GM10847 (cell line): ENCODE measurements around the gene SIRT4.

Source experiments
- POLR2A ChIP-seq: IDR thresholded peaks from 2 replicates; pipeline ENCODE4 v1.6.1; 2011; ENCODE audit not compliant: insufficient read length; ENCODE audit errors: extremely low read depth

SIRT4 gene, protein sequence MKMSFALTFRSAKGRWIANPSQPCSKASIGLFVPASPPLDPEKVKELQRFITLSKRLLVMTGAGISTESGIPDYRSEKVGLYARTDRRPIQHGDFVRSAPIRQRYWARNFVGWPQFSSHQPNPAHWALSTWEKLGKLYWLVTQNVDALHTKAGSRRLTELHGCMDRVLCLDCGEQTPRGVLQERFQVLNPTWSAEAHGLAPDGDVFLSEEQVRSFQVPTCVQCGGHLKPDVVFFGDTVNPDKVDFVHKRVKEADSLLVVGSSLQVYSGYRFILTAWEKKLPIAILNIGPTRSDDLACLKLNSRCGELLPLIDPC

DNA sequence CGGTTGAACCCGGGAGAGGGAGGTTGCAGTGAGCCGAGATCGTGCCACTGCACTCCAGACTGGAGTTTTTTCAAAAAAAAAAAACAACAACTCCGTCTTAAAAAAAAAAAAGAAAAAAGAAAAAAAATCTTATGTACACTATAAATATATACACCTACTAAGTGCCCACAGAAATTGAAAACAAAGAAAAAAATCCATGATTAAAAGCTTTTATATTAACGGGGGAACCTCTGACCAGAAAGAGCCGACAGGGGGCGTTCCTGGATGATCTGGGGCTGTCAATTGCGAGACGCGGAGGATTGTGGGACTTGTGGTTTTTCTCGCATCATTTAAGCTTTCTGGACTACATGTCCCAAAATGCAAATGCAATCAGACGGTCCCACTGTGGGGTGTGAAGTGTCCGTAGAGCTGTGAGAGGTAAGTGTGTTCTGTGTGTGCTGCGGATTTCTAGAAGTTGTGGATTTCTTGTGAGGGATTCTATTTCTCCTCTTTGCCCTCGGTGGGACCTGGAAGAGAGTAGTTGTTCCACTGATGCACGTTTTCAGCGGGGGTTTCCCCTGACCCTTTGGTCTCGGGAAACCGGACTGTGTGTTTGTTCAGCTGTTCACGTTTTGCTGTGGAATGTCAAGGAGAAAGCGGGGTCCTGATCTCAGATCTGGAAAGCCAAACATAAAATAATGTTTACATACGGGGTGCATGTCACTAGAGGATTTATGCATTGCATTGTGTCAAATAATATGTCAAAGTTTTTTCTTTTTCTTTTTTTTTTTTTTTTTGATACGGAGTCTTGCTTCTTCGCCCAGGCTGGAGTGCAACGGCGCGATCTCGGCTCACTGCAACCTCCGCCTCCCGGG, at the start of gene SIRT4:
SIRT4 (plus strand) TSS at position 360 of the 854 bp plus-strand sequence. CDS start 1,241 bp downstream, outside the sequence.
- no peak for TF ChIP-seq POLR2A

DNA sequence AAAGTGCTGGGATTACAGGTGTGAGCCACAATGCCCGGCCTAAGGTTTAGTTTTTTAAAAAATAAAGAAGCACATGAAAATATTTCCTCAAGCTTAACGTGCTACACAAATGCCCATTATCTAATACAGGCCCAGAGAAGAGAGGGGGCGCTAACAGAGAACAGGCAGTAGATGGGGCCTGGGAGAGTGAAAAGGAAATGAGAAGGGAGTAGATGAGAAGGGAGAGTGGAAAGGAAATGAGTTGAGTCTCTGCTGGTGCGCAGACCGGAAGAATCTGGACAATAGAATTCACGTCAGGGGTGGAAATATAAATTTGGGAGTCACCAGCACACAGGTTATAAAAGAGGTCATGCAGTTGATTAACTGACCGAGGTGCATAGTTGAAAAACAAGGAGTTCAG, 47.3 kb upstream of the SIRT4 start:
- TF ChIP-seq POLR2A = no peak

DNA sequence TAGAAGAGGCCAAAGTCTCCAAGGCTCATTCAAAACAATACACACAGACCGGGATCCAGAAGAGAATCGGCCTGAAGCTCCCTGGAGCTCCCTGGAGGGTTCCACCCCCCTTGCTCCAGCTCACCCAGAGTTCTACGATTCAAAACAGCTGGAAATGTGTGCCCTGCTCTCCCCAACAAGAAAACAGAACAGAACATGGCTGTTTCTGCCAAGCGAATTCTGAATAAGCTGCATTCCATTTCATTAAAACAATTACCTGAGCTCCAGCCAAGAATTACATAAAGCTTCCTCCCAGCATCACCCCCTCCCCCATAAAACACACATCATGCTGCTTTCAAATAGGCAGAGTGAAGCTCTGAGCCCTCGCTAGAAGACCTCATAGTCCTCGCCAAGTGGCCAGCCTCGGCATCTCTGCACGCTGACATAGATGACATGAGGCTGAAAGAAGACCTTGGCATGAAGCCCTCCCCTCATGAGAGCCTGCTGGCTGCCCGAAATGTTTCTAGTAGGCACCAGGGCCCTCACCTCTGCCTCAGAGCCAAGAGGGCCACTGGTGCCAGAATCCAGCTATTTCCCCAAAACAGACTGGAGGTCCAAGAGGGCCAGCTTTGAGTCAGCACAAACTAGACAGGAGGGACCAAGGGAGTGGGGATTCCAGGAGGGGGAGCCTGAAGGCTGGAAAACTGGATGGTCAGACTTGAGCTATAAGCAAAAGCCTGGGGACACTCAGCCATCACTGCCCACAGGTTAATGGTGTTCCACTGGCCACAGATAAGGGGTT, 44.9 kb upstream of the SIRT4 start:
- no peak for TF ChIP-seq POLR2A

DNA sequence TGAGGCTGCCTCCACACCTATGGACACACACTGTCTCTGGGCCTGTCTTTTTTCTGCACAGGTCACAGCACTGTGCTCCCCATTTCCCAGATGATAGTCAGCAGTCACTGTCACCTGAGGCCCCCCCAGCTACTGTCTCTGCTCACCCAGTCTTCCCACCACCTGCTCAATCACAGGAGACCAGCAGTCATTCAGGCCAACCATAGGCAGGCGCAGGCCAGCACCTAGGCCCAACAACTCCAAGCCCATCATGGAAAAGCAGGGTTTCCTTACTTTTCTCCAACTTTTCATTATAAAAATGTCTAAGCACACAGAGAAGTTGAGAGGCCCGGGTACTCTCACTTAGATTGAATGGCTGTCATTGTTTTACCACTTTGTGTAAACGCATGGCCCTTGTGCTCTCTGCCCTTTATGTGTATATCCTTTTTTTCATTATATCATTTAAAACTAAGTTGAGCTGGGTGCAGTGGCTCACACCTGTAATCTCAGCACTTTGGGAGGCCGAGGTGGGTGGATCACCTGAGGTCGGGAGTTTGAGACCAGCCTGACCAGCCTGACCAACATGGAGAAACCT, 43.7 kb upstream of the SIRT4 start:
- TF ChIP-seq POLR2A = no peak

DNA sequence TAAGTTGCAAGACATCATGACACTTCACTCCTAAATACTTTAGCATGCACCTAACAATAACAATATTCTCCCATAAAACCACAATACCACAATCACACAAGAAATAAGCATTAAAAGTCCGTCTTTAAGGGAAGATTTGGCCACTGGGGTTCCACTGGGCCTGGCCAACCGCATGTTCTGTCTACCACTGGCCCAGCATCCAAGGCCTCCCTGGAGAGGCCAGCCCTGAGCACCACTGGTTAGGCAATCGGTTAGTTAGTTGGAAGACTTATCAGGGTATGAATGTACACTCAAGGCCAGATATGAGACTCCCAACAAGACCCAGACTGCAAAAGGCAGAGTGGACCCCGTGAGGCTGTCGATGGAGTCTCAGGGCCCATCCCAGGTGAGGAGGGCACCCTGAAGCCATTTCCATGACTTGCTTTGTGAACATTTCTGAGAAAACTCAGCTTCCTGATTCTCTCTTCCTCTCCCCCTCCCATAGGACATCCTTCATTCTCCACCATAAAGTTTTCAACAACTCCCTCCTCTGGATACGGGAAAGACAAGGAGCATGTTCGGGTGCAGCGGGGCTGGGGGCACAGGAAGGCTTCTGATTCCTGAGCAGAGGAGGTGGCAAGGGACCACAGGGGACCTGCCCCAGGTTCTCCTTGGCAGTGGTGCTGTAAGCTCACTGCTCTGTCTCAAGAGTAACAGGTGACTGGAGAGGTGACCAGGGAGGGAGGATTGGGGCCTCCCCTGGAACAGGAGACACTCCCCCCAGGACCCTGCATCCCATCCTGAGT, 42.5 kb upstream of the SIRT4 start:
- no peak for TF ChIP-seq POLR2A

DNA sequence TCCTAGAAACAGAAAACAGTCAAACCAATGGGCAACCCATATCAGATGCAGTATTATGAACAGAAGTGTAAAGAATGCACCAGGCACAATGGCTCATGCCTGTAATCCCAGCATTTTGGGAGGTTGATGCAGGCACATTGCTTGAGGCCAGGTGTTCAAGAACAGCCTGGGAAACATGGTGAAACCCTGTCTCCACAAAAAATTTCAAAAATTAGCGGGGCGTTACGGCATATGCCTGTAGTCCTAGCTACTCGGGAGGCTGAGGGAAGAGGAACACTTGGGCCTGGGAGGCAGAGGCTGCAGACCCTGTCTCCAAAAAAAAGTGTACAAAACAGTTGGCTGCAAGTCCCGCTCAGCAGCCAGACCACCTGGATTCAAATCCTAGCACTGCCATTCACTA, 41.5 kb upstream of the SIRT4 start:
- TF ChIP-seq POLR2A = no peak

DNA sequence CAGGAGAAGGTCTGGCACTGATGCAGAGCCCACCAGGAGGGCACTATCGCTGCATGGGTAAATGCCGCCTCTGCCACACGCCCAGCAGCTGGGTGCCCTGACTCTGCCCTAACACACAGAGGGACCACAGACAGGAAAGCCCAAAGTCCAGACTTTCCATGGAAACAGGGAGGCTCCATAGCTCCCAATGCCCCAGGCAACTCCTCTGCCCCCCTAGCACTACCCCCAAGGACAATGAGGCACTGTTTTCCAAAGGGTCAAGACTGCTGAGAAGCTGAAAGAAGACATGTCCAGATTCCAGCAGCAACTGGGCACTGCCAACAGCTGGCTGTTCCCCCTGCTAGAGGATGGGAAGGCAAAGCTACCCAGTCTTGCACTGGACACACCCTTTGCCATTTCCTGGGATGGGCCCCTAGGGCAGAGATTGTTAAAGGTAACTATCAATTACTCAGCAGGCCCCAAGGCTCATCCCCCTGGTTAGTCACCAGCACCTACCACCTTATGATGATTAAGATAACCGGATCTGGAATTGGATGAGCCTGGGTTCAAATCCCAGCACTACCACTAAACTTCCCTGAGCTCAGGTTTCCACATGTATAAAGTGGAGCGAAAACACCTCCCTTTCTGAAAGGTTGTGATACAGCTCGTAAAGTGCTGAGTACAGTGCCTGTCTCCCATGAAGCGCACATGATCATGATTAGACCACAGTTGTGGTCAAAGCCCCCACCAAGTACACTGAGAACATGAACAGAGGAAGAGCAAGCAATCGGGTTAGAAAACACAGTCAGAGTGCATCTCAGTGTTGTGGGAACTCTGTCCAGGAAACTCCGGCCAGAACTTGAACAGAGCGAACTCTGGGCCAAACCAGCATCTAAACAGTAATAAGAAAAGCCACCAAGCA, 39.9 kb upstream of the SIRT4 start:
- TF ChIP-seq POLR2A = no peak

DNA sequence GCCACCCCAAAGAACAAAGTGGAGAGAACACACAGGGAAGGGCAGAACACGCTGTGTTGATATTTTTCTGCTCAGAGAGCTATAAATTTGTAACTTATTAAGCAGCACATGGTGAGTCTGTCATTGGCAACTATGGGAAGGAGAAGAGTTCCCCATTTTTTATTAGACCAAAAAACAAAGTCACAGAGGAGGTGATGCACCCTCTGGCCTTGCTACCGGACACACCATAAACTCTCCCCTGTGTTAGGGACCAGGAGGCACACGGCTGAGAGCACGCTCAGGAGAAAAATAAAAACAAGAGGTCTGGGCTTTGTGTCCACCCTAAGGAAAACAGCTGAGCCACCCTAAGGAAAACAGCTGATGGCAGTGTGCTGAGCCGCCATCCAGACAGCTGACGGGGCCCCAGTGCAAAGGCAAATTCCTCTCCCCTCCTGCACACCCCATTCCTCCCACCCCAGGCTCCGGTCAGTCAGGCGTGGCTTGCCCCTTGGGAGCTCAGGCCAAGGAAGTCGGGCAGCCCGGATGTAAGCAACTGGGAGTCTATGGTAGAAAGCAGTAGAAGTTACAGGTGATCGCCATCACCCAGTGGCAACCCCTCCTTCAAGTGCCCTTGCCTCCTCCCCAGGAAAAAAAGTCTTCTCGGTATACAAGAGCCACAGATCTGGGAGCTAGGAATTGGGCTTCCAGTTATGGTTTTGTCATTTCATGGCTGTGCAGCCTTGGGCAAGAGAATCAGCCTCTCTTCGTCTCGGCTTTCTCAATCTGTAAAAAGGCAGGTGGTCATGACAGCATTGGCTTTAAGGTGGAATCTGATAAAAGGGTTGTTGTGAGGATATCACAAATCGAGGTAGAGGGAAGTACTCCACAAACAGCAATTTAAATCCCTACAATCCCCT, 39.0 kb upstream of the SIRT4 start:
- no peak for TF ChIP-seq POLR2A

DNA sequence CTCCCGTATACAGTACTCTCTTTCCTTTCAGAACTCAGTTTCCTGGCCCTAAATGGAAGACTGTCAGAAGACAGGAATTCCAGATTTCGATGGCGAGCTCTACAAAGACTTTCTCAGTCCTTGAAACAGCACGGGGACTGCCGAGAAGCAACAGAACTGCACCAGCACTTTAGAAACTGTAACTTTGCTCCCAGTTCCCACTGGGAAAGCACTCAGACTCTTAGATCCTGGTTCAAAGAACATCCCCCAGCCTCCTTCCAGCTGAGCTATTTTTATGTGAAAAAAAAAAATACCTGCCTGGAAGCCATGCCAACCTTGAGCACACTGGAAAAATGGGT, 38.4 kb upstream of the SIRT4 start:
- TF ChIP-seq POLR2A = no peak

DNA sequence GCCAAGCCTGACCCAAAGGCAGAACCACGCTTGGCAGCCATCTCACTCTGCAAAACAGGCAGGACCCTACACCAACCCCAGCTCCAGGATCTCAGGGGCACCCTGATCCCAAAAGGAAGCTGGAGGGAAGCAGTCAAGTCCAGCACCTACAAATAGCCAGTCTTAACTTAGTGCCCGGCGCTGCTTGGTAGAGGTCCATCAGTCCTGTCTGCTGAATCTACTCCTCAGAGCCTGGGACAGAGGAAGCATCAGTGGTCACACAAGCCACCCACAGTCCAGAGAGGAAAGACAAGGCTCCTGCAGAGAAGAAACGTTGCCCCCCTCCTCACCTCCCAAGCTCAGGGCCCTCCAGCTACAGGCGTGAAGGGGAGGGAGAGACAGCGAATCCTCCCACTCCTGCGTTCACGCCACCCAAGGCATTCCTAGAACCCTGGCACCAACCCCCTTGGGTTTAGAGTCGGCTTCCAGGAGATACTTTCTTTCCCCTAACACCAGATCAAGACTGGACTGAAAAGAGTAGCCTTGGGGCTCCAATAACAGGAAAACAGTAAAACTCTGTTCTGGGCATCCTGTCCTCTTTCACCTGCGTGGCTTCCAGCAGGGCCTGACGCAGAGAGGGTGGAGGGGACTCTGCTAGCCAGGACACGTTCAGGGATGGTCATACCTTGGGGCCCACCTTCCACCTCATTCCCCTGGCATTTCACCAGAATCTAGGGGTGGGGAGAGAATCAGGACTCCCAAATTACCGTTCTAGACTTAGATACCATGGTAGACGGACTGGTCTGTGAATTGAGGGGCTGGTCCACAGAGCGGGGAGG, 37.8 kb upstream of the SIRT4 start:
- no peak for TF ChIP-seq POLR2A

DNA sequence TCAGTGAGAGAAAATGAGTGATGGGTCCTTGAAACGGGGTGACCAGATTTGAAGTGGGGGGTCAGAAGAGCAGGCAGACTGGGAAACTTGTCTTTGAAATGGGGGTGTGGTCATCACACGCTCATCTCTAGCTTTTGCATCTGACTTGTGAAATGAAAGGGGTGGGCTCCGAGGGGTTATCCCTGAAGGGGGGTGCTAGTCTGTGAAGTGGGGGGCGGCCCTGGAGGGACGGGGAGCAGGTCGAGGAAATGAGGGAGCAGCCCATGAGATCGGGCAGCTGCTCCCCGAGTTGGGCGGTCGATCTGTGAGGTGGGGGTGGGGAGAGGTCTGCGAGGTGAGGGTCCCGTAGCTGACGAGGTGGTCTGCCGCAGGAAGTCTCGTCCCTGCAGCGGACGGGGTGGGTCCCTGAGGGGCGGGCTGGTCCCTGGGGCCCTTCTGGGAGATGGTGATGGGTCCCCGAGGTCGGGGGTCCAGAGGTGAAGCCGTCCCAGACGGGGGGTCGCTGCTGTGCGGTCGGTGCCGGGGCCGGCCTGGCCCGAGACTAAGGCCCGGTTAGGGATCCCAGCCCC, 37.1 kb upstream of the SIRT4 start:
- no peak for TF ChIP-seq POLR2A

DNA sequence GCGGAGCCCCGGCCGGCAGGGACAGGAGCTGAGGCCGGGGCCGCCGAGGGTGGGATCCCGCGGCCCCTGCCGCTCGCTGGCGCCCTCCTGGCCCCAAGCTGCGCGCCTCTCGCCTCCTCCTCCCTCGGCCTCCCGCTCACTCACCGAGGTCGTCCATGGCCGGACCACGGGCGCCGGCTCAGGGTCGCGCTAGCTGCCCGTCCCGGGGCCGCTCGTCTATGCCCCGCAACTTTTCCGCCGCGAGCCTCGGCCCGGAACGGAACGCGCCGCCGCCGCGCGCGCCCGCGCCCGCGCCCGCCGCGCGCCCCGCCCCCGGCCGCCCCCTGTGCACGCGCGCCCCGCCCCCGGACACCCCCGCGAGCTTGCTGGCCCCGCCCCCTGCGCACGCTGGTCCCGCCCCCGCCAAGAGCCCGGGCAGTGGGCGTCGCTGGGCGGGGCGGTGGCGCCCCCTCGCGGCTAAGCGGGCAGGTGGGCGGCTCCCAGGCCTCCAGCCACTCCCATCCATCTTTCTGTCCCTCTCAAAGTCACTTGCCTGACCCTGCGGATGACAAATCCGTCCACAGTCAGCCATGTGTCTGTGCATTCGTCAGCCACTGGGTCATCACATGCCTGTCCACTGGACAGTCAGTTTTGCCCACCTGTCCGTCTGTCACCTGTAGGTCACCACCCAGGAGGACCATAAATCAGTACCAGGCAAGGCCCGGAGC, 36.5 kb upstream of the SIRT4 start, which contains the start of gene PXN:
PXN (minus strand) TSS at position 258 of the 707 bp plus-strand sequence; CDS start at position 157, 101 bp downstream.
- TF ChIP-seq POLR2A = peak; percentile 28
